ENCODE measurements around the gene CORO2A.

DNA sequence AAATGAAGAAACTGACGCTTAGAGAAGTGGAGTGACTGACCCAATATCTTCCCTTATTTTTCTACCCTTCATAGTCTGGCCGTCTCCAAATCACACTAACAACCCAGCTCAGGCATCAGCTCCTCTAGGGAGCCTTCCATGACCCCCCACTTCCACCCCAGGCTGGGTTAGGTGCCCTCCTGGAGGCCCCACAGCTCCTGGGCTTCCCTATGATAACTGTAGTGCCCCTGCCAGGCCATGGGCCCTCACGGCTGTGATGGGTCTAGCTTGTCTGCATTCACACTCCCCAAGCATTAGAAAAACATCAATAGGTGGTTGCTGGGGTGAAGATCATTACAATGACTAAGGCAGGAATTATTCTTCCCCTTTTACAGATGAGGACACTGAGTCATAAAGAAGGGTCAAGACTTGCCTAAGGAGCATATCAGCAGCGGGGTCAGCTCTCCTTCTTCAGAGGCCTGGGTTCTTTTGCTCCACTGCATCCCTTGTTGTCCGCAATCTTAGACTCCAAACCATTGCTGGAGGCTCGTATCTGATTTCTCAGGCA, 7.3 kb downstream of the CORO2A start:
- TF ChIP-seq POLR2A (IDR thresholded peaks at IDR 0.05) = no peak
- TF ChIP-seq, protein P1, sequence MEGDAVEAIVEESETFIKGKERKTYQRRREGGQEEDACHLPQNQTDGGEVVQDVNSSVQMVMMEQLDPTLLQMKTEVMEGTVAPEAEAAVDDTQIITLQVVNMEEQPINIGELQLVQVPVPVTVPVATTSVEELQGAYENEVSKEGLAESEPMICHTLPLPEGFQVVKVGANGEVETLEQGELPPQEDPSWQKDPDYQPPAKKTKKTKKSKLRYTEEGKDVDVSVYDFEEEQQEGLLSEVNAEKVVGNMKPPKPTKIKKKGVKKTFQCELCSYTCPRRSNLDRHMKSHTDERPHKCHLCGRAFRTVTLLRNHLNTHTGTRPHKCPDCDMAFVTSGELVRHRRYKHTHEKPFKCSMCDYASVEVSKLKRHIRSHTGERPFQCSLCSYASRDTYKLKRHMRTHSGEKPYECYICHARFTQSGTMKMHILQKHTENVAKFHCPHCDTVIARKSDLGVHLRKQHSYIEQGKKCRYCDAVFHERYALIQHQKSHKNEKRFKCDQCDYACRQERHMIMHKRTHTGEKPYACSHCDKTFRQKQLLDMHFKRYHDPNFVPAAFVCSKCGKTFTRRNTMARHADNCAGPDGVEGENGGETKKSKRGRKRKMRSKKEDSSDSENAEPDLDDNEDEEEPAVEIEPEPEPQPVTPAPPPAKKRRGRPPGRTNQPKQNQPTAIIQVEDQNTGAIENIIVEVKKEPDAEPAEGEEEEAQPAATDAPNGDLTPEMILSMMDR (IDR thresholded peaks at IDR 0.05) = no peak
